ENCODE results near the gene PDPK1.

Gene PDPK1

DNA sequence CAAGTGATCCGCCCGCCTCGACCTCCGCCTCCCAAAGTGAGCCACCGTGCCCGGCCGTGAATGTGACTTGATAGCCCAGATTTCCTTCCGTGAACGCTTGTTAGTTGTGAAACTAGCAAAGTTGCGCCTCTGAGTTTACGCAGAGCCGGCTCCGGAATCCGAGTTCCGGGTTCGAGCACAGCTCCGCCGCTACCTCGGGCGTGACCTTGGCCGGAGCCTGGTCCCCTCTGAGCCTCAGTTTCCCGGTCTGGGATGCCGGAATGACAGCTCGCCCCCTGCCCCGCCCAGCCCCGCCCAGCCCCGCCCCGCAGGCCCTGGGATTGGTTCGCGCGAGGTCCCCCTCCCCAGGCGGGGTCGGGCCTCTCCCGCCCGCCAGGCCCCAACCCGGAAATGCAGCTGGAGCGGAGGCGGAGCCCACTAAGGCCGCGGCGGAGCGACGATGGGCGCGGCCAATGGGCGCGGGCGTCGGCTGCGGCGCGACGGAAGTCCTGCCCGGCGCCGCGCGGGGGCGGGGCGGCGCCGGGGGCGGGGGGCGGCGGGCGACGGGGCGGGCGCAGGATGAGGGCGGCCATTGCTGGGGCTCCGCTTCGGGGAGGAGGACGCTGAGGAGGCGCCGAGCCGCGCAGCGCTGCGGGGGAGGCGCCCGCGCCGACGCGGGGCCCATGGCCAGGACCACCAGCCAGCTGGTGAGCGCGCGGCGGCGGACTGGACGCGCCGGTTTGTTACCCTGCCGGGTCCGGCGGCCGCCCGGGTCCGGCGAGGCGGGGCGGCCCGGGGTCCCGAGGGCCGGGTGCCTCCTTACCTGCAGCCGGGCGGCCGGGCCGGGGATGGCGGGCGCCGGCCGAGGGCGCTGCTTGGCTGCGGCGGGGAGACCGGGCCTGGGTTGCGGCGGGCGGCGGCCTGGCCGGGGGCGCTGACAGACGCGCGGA lies at the start of gene PDPK1:
TSS of gene PDPK1 (plus strand) at position 571 of the 929 bp plus-strand sequence. CDS start at position 663, 92 bp downstream.
- DNase-seq = peak; percentile 89 to 94

DNA sequence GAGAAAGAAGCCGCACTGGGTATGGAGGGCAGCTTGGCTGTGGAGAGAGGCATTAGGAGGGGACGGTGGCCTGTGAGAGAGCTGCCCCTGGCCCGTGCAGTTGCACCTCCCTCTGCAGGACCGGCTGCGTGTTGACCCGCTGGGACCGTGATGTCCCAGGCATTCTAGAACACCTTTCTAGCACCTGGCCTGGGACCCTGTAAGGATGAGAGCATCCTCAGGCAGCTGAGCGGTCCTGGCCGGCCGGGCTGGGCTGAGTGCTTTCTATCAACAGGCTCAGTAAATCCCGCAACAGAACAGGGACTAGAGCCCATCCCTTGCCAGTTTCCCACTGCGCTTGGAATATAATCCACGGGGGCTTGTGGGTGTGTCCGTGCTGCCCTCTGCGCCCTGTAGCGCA lies 48.2 kb upstream of the PDPK1 start:
- no peak for DNase-seq

GRCh38 chr16:2490190-2491105 lies 47.4 kb upstream of the PDPK1 start:
- no peak for DNase-seq

GRCh38 chr16:2492292-2492691 lies 45.5 kb upstream of the PDPK1 start:
- DNase-seq = no peak

DNA sequence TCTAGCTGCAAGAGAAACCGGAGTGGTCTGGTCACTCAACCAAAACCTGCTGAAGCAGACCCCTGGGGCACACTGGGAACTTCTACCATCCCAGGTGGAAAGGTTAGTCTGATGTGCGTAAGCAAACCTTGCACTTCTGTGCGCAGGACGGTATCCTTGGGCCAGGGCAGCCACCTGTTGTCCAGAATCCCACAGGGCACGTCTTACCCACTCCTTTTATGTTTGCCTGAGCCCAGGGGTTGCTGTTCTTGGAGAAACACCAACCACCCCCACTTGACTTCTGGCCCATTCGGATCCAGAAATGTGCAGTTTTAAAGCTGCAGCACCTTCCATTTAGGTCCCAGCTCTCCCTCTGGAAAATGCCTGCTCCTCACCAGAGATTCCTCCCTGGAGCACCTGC lies 44.2 kb upstream of the PDPK1 start:
- no peak for DNase-seq

DNA sequence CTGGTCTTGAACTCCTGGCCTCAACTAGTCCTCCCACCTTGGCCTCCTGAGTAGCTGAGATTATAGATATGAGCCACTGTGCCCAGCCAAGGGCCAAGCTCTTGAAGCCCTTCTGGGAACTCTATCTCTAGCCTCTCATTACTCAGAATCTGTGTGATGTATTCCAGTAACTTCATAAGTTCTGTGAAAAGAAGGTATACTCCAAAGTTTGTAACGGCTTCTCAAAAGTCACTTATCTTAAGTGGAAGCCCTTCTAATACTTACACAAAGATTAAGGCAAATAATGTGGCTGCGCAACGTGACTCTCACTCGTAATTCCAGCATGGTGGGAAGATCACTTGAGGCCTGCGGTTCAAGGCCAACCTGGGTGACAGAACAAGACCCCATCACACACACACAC lies 43.2 kb upstream of the PDPK1 start:
- no peak for DNase-seq

DNA sequence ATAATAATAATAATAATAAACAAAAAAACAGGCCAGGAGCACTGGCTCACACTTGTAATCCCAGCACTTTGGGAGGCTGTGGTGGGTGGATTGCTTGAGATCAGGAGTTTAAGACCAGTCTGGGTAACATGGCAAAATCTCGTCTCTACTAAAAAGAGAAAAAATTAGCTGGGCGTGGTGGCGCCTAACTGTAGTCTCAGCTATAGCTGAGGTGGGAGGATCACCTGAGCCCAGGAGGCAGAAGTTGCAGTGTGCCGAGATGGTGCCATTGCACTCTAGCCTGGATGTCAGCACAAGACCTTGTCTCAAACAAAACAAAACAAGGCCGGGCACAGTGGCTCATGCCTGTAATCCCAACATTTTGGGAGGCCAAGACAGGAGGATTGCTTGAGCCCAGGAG lies 42.8 kb upstream of the PDPK1 start:
- DNase-seq = no peak

GRCh38 chr16:2496223-2497115 lies 41.4 kb upstream of the PDPK1 start:
- DNase-seq = no peak

DNA sequence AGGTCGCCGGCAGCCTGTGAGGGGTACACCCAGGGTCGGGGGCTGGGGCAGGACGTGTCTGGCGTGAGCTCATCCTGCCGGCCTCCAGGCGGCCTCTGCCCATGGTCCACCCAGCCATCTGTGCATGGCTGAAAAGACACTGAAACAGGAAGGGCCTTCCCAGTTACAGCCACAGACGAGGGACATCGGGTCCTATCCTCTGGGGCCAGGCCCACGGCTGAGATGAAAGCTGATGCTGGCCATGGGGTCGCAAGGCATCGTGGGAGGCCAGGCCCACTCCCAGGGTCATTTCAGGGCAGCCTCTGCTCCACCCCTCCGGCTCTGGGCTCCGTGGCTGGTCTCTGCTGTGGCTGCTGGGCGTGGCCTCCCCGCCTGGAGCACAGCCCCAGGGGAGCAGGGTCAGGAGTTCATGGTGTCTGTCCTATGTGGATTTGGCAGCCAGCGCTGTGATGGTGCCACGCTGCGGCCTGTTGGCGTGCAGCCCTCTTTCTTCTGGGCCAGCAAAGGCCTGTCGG lies 40.6 kb upstream of the PDPK1 start:
- no peak for DNase-seq

- DNase-seq = no peak
Measured at GRCh38 chr16:2497695-2498484, 39.9 kb upstream of the PDPK1 start.

DNA sequence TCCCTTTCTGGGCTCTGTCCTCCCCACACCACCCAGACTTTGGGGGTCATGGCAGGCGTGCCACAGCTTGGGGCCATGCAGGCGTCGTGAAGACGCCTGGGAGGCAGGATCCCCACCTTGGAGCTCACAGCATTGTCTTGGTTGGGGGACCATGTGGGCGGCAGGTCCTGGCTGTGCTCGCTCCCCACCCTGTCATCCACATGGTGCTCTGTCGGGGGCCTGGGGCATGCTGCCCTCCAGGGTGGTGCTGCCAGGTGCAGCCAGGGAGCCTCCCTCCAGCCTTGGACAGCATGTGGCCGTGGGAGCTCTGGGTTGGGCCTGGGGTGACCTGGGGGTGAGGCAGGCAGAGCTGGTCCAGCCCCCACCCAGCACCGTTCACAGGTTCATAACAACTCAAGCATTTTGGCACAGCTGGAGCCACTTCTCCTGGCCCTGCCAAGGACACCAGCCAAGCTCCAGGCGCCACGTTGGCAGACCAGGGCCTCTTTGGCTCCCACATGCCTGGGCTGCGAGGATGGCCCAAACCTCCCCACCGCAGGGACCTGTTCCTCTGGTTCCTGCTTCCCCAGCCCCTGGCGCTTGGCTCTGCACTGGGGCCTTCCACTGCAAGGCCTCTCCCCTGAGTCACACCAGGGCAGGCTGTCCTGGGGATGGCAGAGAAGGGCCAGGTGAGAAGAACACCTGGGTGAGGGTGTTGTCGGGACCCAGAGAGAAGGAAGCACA lies 39.1 kb upstream of the PDPK1 start:
- DNase-seq = no peak

- DNase-seq = no peak
Measured at GRCh38 chr16:2499454-2499853, 38.4 kb upstream of the PDPK1 start.

- DNase-seq = no peak
Measured at GRCh38 chr16:2499890-2500429, 37.9 kb upstream of the PDPK1 start.

DNA sequence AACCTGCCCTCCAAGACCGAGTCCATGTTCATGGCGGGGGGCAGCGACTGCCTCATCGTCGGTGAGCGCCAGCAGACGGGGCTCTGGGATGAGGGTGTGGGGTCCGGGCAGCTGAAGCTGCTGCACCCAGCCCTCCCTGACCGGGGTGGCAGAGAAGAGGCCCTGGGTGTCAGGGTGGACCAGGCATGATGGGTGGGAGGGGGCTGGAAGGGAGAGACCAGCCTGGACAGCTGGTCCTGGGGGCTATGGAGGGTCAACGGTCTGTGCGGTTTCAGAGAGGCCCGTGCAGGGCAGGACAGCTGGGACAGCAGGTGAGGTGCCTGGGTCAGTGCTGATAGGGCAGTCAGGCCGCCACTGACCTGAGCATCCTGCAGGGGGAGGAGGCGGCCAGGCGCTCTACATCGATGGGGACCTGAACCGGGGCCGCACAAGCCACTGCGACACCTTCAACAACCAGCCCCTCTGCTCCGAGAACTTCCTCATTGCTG lies 37.3 kb upstream of the PDPK1 start:
- DNase-seq = no peak

DNA sequence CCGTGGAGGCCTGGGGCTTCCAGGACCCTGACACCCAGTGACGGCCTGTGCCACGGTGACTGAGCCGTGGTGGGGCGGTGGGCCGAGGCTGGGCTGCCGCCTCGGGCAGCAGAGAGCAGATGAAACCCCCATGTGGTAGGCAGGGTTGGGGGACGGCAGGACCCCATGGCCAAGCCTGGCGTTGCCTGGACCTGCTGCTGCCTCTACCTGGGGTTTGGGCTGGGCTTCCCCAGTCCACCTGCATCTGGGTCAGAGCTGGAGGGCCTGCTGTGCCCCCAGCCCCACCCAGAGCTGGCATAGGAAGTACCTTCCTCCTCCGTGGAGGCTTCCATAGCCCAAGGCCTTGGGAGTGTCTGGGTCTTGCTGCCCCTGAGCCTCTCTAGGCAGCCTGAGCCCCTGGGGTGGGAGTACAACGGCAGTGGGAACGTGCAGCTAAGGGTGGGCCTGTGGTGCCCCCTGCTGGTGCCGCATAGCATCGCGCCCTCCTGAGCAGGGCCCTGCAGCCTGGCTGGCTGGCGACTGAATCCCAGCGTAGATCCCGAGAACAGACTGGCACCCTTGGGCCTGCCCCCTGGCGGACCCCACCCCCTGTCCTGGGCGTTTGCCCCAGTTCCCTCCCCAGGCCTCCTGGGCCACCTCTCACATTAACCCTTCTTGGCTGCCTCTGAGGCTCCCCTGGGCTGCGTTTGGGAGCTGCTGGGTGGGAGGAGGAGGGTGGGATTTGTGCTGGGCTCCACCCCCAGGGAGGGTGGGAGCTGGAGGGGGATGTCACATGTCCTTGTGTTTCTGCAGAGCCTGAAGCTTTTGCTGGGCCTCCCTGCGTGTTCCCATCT lies 36.7 kb upstream of the PDPK1 start:
- DNase-seq = peak; percentile 67 to 79

GRCh38 chr16:2501946-2502895 lies 35.6 kb upstream of the PDPK1 start:
- DNase-seq = no peak

GRCh38 chr16:2505695-2506094 lies 32.1 kb upstream of the PDPK1 start:
- no peak for DNase-seq

DNA sequence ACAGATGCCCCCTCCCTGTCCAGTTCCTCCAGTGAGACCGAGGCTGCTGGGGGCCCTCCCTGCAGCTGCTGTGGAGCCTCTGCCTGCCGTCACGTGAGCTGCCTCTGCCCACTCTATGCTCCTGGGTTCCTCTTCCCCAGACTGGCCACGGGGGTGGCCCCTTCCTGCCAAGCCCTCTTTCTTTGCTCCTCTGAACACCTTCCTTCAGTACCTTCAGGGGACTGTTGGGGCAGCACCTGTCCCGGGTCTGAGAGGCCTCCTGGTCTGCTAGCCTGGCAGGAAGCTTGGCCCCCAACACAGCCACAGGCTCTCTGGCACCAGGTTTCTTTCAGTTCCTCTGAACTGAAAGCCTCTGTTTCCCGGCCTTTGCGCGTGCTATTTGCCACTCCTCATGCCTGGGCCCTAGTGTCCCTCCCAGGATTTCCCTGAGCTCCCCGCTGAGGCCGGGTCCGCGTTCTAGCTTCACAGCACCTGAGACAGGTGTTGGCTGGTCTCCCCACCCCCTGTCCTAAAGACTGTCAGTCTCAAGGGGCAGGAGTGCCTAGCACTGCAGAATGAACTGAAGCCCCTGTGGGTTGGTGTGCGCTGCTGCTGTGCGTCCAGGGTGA lies 30.7 kb upstream of the PDPK1 start:
- DNase-seq = no peak
